Upper lobe of left lung (tissue), 6 donors: Measurements from ENCODE around the gene TBC1D4. TPM values are rescaled to one million over a fixed set of nuclear protein-coding genes. Genes with fewer than 3 reads are reported as not detected.

Experiments
- ATAC-seq, 2 donors: fragments of 200-7000 bp; cut with Tn5 transposase; one replicate each; pipeline ENCODE4 v1.9.1; 2022; ENCODE audit warnings: mild to moderate bottlenecking in 2 of 2, moderate library complexity in 2 of 2; ENCODE audit not compliant: low FRiP score in 2 of 2
- DNase-seq, 2 donors: peaks; one replicate each; pipeline ENCODE4 v3.0.0-alpha.2; 2019 to 2020
- H3K27ac ChIP-seq, 4 donors: fragments of 200-600 bp; sonication (generic); one replicate each; pipeline ENCODE4 v1.5.1; 2016 to 2019
- H3K27me3 ChIP-seq, 4 donors: fragments of 200-600 bp; sonication (generic); one replicate each; pipeline ENCODE4 v1.5.1; 2017 to 2019
- H3K36me3 ChIP-seq, 4 donors: fragments of 200-600 bp; sonication (generic); one replicate each; pipeline ENCODE4 v1.5.1; 2016 to 2019
- H3K4me1 ChIP-seq, 4 donors: fragments of 200-600 bp; sonication (generic); one replicate each; pipeline ENCODE4 v1.5.1; 2018 to 2019
- H3K4me3 ChIP-seq, 4 donors: fragments of 200-600 bp; sonication (generic); one replicate each; pipeline ENCODE4 v1.5.1; 2017 to 2019; ENCODE audit warnings: mild to moderate bottlenecking in 2 of 4, moderate library complexity in 1 of 4
- H3K9me3 ChIP-seq, 4 donors: fragments of 200-600 bp; sonication (generic); one replicate each; pipeline ENCODE4 v1.5.1; 2018 to 2019
- EP300 ChIP-seq, 4 donors: sonication (generic); formaldehyde crosslinking; IDR thresholded peaks; one replicate each; pipeline ENCODE4 v1.5.1; 2017; ENCODE audit warnings: antibody characterized with exemption in 4 of 4, control low read depth in 2 of 4
- POLR2A ChIP-seq, 4 donors: fragments of 450-650 bp; IDR thresholded peaks; one replicate each; pipeline ENCODE4 v1.5.1; 2016 to 2017; ENCODE audit warnings: antibody characterized with exemption in 4 of 4, mild to moderate bottlenecking in 2 of 4
- POLR2AphosphoS5 ChIP-seq, 2 donors: sonication (generic); formaldehyde crosslinking; IDR thresholded peaks; one replicate each; pipeline ENCODE4 v1.5.1; 2017; ENCODE audit warnings: antibody characterized with exemption in 2 of 2
- WGBS, 2 donors: methylation state at CpG; one replicate each; pipeline ENCODE4 v1.1.5; 2017 to 2018; 5-methylcytosine and 5-hydroxymethylcytosine counted together
- total RNA-seq, 6 donors: library from RNA; depleted of rRNA in 4 of 6; stranded (reverse); fragments of >200 nt in 4 of 6; gene quantifications; one replicate each; pipeline versions ENCODE4 v1.1.0 to v1.2.1, GENCODE V29; 2016 to 2021
- TF ChIP-seq, protein P1 (sequence below), 6 experiments: fragments of 450-650 bp in 4 of 6; fragments of 200-600 bp in 2 of 6; sonication (generic) in 2 of 6; IDR thresholded peaks; one replicate each; pipeline ENCODE4 v1.5.1; 2016 to 2019; ENCODE audit warnings: antibody characterized with exemption in 6 of 6
- donor health status: DM: no; HTN: no; CAD: no; lungs with moderate emphysema.
- donor health status: DM: no; HTN: yes; CAD: no; lungs with severe emphysema.

The TBC1D4 gene
- total RNA-seq, 6 donors from 2014 or later, result 26.1 to 97.4 (median 30.7) TPM

GRCh38 chr13:75407473-75407872, 74.5 kb downstream of the TBC1D4 start:
- DNase-seq, result no peak
- Histone ChIP-seq H3K4me1 (peaks cover 0 to 8% (median 4%) of the 10 kb centered on the region in 4 donors), H3K27ac (no peak overlapping the region), H3K9me3 (no peaks in the 10 kb centered on the region), H3K4me3 (no peak overlapping the region), H3K27me3 (no peaks in the 10 kb centered on the region), H3K36me3 (no peaks in the 10 kb centered on the region)
- TF ChIP-seq, protein P1, sequence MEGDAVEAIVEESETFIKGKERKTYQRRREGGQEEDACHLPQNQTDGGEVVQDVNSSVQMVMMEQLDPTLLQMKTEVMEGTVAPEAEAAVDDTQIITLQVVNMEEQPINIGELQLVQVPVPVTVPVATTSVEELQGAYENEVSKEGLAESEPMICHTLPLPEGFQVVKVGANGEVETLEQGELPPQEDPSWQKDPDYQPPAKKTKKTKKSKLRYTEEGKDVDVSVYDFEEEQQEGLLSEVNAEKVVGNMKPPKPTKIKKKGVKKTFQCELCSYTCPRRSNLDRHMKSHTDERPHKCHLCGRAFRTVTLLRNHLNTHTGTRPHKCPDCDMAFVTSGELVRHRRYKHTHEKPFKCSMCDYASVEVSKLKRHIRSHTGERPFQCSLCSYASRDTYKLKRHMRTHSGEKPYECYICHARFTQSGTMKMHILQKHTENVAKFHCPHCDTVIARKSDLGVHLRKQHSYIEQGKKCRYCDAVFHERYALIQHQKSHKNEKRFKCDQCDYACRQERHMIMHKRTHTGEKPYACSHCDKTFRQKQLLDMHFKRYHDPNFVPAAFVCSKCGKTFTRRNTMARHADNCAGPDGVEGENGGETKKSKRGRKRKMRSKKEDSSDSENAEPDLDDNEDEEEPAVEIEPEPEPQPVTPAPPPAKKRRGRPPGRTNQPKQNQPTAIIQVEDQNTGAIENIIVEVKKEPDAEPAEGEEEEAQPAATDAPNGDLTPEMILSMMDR (IDR thresholded peaks at IDR 0.05), result no peak
- TF ChIP-seq POLR2AphosphoS5 (IDR thresholded peaks at IDR 0.05) (no peak), POLR2A (IDR thresholded peaks at IDR 0.05) (no peak), EP300 (IDR thresholded peaks at IDR 0.05) (no peak)
- 88 to 95% methylated on average over 4 of the region's 4 CpGs for WGBS, 2 donors
- no peak for ATAC-seq

- DNase-seq (no peak), ATAC-seq (peak in 1 of 2 donors; percentile 51)
- Histone ChIP-seq H3K9me3 (no peaks in the 10 kb centered on the region), H3K4me1 (peaks cover 0 to 8% (median 4%) of the 10 kb centered on the region in 4 donors), H3K27ac (no peak overlapping the region), H3K27me3 (no peaks in the 10 kb centered on the region), H3K36me3 (no peaks in the 10 kb centered on the region), H3K4me3 (no peak overlapping the region)
- TF ChIP-seq POLR2A (IDR thresholded peaks at IDR 0.05) (no peak), POLR2AphosphoS5 (IDR thresholded peaks at IDR 0.05) (no peak), EP300 (IDR thresholded peaks at IDR 0.05) (no peak)
- TF ChIP-seq, protein P1 (IDR thresholded peaks at IDR 0.05), result no peak
- WGBS, 2 donors, result 64 to 70% methylated on average over 9 of the region's 9 CpGs
Measured at GRCh38 chr13:75405976-75406703, 75.8 kb downstream of the TBC1D4 start.

DNA sequence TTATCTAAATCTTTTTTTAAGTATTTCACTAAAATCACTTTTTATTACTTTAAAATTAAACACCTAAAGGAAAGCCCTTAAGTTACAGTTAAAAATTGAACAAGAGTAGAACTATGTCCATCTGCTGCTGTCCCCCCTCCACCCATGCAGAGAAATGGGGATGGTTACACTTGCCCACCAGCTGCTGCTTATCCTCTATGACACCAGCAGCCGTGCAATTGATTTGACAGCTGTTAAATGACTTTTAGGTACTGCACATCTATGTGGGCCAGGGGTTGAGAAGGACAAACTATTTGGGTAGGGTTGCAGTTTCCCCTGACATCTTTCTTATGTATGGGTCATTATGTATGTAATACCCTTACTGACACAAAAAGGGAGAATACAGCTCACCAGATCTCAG, 77.2 kb downstream of the TBC1D4 start:
- TF ChIP-seq POLR2A (IDR thresholded peaks at IDR 0.05) (no peak), EP300 (IDR thresholded peaks at IDR 0.05) (no peak), POLR2AphosphoS5 (IDR thresholded peaks at IDR 0.05) (no peak)
- TF ChIP-seq, protein P1 (IDR thresholded peaks at IDR 0.05), result no peak
- no peak overlapping the region for H3K27ac ChIP-seq
- DNase-seq (no peak), ATAC-seq (no peak)
- H3K4me1 ChIP-seq, result peaks cover 0 to 8% (median 4%) of the 10 kb centered on the region in 4 donors
- 72 to 86% methylated on average over 1 of the region's 1 CpG for WGBS, 2 donors
- no peaks in the 10 kb centered on the region for H3K27me3 ChIP-seq
- H3K36me3 ChIP-seq, result no peaks in the 10 kb centered on the region
- H3K4me3 ChIP-seq, result no peak overlapping the region
- no peaks in the 10 kb centered on the region for H3K9me3 ChIP-seq

DNA sequence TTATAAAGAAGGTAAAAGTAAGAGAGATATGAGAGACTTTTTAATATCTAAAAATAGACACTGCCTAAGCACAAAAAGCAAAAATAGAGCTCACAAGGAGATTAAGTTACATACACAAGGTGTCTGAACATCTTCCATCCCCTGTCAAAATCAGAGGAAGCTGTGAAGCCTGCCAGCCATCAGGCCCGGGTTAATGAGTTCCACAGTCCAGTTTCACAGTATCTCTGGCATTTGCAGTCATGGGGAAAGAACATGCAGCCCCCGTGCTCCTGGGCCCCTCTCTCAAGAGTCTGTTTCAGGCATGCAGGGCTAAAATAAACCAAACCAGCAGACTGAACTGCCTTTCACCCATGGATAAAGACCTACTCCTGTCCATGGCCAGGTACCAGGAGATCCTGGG, 79.2 kb downstream of the TBC1D4 start:
- Histone ChIP-seq H3K4me3 (no peak overlapping the region), H3K27ac (no peak overlapping the region), H3K4me1 (peaks cover 0 to 8% (median 4%) of the 10 kb centered on the region in 4 donors), H3K9me3 (peaks cover 0 to 6% (median 3%) of the 10 kb centered on the region in 4 donors), H3K36me3 (no peaks in the 10 kb centered on the region), H3K27me3 (no peaks in the 10 kb centered on the region)
- WGBS, 2 donors, result 45 to 60% methylated on average over 2 of the region's 2 CpGs
- no peak for ATAC-seq
- TF ChIP-seq POLR2AphosphoS5 (IDR thresholded peaks at IDR 0.05), result no peak
- TF ChIP-seq EP300 (IDR thresholded peaks at IDR 0.05), result no peak
- no peak for TF ChIP-seq POLR2A (IDR thresholded peaks at IDR 0.05)
- TF ChIP-seq, protein P1 (IDR thresholded peaks at IDR 0.05), result no peak
- no peak for DNase-seq

DNA sequence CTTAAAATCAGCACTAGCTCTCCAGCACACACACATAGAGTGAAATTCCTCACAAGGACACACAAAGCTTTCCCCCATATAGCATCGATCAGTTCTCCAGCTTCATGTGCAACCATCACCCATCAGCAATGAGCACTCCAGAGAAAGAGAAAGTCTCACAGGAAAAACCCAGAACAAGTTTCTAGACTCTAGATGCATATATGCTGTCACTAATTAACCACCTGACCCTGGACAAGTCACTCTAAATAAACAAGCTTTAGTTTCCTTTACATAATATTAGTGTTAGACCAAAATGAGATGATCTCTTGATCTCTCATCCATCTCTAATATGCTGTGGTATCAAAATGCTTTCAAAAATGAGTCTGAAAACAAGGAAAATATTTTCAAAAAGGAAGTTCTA, 81.2 kb downstream of the TBC1D4 start:
- peaks cover 0 to 6% (median 3%) of the 10 kb centered on the region in 4 donors for H3K9me3 ChIP-seq
- no peaks in the 10 kb centered on the region for H3K27me3 ChIP-seq
- no peaks in the 10 kb centered on the region for H3K36me3 ChIP-seq
- 96 to 100% methylated on average over 1 of the region's 1 CpG for WGBS, 2 donors
- ATAC-seq, result no peak
- no peak for DNase-seq
- no peak overlapping the region for H3K27ac ChIP-seq
- H3K4me3 ChIP-seq, result no peak overlapping the region
- TF ChIP-seq EP300 (IDR thresholded peaks at IDR 0.05) (no peak), POLR2AphosphoS5 (IDR thresholded peaks at IDR 0.05) (no peak), POLR2A (IDR thresholded peaks at IDR 0.05) (no peak)
- TF ChIP-seq, protein P1 (IDR thresholded peaks at IDR 0.05), result no peak
- H3K4me1 ChIP-seq, result peaks cover 0 to 5% (median 2%) of the 10 kb centered on the region in 4 donors
